WI38 (cell line): ENCODE results near the gene C16orf86.

Experiments used
- H3K4me3 ChIP-seq: 2 replicates; pipeline ENCODE4 v1.5.1; 2011; ENCODE audit warnings: low read depth, mild to moderate bottlenecking, control low read depth, low read length
- TF ChIP-seq, protein P1 (sequence below): IDR thresholded peaks from 2 replicates; pipeline ENCODE4 v1.5.1; 2012; ENCODE audit warnings: low read depth, mild to moderate bottlenecking, control low read depth, low read length

Gene C16orf86, protein sequence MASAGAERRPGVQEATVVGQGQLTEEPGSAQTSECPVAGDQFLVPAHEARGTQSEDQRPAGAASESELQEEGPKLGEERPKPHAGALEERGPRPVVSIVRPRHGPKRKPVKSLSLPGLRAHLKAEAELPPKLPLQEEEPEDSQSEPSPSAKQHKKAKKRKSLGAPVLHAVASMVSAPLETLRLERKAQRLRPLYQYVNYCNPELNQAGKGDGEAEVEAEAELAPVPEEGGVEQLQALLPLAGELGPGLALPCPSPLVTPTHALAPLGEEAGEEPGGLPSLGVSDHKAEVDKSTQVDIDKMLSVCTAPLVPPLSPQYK

DNA sequence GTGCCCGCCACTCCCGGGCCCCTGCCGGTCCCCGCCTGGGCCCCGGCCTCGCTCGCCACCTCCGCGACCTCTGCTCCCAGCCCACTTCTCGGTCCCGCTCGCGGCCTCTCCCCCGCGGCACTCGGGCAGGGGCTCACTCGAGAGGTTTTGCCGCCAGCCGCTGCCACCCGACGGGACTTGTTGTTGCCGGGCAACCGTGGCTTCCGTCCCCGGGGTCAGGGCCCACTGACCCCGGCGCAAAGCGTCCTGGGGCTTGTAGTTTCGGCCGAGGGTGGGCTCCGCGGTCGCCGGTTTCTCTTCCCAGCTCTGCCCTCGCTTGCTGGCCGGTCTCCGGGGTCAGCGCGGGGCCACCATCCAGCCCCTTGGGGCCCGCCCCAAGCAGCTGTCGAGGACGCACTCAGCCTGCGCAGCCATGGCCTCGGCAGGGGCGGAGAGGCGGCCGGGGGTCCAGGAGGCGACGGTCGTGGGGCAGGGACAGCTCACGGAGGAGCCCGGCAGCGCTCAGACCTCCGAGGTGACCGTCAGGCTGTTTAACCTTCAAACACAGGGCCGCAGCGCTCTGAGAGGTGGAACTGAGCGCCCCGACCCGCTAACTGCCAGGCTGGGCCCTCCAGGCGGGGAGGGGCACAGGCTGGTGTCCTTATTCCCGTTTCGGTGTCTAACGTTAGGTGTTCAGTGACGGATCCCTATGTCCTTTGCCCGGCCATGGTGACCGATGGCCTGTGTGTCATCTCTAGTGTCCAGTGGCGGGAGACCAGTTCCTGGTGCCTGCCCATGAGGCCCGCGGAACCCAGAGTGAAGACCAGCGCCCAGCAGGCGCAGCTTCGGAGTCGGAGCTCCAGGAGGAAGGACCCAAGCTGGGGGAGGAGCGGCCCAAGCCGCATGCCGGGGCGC is at the start of gene C16orf86, which contains the start of gene ENKD1:
Gene C16orf86, plus strand, starts transcription at position 256 of the 894 bp plus-strand sequence. Its CDS starts 157 bp downstream, at position 413.
Gene ENKD1, minus strand, starts transcription at position 192 of the 894 bp plus-strand sequence. CDS start 308 bp downstream, outside the sequence.
- TF ChIP-seq, protein P1, sequence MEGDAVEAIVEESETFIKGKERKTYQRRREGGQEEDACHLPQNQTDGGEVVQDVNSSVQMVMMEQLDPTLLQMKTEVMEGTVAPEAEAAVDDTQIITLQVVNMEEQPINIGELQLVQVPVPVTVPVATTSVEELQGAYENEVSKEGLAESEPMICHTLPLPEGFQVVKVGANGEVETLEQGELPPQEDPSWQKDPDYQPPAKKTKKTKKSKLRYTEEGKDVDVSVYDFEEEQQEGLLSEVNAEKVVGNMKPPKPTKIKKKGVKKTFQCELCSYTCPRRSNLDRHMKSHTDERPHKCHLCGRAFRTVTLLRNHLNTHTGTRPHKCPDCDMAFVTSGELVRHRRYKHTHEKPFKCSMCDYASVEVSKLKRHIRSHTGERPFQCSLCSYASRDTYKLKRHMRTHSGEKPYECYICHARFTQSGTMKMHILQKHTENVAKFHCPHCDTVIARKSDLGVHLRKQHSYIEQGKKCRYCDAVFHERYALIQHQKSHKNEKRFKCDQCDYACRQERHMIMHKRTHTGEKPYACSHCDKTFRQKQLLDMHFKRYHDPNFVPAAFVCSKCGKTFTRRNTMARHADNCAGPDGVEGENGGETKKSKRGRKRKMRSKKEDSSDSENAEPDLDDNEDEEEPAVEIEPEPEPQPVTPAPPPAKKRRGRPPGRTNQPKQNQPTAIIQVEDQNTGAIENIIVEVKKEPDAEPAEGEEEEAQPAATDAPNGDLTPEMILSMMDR, result no peak
- peak within 1 kb of the TSS; percentile 64 for H3K4me3 ChIP-seq

DNA sequence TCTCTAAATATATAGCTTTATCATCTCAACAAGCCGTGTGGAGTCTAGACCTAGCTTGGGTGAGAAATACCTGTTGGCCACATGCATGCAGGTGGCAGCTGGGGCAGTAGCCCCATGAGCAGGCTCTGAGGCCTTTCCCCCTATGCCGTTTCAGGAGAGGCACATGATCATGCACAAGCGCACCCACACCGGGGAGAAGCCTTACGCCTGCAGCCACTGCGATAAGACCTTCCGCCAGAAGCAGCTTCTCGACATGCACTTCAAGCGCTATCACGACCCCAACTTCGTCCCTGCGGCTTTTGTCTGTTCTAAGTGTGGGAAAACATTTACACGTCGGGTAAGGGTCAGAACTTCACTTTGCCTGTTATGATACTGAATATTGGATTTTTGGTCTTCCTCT is 38.4 kb upstream of the C16orf86 start:
- TF ChIP-seq, protein P1, result no peak
- no peak overlapping the region for H3K4me3 ChIP-seq

DNA sequence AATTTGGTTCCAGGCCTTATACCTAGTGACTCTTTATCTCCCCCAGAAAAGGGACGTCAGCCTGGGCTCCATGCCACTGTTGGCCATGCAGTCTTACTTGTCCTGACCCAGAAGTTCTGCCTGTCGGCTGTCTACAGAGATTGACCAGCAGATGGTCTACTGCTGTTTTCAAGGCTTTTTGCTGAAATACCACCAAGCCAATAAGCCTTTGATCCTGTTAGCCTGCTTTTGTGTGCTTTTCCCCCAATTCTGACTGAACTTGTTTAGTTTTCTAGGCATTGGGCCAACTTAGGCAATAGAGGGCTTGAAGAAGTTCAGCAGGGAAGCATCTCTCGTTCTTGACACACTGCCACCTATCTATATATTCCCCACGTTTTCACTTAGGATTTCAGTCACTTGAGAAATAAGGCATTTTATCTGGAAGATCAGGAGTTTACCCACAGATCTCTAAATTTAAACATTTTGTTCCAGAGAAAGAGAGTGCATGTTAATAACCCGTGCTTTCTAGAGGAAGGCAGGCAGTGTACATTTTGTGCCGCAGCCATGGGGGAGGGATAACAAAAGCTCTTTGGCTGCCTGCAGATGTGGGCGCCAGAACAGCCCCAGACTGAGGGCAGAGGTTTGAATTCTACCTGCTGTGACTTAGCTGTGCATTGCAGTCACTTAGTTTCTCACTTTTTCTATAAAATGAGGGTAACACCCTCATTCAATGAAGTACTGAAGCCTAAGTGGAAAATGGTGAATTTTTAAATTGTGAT is 34.0 kb upstream of the C16orf86 start:
- H3K4me3 ChIP-seq, result no peak overlapping the region
- TF ChIP-seq, protein P1, result no peak

DNA sequence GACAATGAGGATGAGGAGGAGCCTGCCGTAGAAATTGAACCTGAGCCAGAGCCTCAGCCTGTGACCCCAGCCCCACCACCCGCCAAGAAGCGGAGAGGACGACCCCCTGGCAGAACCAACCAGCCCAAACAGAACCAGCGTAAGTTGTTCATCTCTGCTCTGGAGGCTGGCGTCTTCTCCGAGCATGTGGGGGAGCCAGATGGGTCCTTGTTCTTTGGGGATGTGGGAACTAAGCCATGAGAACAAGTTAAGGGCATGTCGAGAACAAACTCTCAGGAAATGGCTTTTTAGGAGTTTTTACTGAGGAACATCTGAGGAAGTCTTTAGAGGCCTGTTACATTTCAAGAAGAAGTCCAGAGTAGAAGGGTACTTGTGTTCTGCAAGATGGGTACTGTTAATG is 29.9 kb upstream of the C16orf86 start:
- TF ChIP-seq, protein P1, result no peak

DNA sequence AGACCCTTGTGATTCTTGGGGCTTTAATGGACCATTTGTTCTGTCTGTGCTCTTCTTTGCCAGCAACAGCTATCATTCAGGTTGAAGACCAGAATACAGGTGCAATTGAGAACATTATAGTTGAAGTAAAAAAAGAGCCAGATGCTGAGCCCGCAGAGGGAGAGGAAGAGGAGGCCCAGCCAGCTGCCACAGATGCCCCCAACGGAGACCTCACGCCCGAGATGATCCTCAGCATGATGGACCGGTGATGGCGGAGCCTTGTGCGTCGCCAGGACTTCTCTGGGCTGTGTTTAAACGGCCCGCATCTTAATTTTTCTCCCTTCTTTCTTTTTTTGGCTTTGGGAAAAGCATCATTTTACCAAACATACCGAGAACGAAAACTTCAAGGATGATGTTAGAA is 29.0 kb upstream of the C16orf86 start:
- TF ChIP-seq, protein P1, result no peak
- H3K4me3 ChIP-seq, result no peak overlapping the region

More for the DNA sequence above, 29.9 kb upstream of the C16orf86 start:
- no peak overlapping the region for H3K4me3 ChIP-seq

DNA sequence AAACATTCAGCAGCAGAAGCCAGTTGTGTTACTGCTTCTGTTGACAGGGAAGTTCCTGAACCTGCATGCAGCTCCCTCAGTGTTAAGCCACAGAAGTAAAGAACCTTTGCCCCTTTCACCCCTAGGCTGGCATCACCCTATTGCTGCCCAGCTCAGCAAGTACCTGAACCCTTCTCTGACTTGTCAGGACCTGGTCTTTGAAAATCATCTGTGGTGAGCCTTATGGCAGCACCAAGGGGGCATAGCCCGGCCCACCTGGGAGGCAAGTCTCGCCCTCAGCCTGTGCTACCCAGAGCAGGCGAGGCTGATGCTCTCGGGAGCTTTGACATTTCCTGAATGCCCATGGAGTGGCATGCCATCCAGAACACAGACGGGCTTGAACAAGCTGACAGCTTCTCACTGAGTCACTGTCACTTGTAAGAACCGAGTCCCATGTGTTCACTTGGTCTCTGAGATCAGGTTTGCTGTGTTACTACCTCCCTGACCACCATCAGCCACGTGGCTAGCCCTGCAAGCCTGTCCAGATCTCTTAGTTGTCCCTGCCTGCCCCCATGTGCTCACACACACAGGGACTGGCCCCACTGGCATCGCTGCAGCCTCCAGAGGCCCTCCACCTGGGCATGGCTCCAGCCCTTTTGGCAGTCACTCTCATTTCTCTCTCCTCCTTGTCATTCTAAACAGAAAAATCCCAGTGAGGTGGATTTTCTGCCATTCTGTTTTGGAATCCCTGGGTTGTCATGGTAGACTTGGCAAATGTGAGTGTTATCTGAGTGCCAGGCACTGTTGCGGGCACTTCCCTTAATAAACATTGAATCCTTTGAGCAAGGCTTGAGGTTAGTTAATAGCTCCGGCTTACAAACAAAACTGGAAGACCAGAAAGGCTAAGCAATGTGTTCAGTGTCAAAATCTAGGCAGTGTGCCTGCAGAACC is 24.6 kb upstream of the C16orf86 start:
- TF ChIP-seq, protein P1, result no peak
- H3K4me3 ChIP-seq, result no peak overlapping the region
